GM21360 (cell line): Measurements from ENCODE around the gene TAF11L8.
"Not testable (repeated sequence)": the region's sequence is repeated elsewhere in the genome, so short reads cannot be mapped to it uniquely, and the experiment has no call there.

ENCODE experiments used
- ATAC-seq: cut with Tn5 transposase; IDR thresholded peaks from one replicate; pipeline ENCODE4 v1.9.1; 2021; ENCODE audit warnings: mild to moderate bottlenecking, moderate library complexity; ENCODE audit not compliant: unreplicated experiment

Gene TAF11L8

GRCh38 chr5:17590860-17591259 is at the start of gene TAF11L8:
Gene TAF11L8, minus strand, starts transcription at chr5:17590960.
- ATAC-seq, result not testable (repeated sequence)

DNA sequence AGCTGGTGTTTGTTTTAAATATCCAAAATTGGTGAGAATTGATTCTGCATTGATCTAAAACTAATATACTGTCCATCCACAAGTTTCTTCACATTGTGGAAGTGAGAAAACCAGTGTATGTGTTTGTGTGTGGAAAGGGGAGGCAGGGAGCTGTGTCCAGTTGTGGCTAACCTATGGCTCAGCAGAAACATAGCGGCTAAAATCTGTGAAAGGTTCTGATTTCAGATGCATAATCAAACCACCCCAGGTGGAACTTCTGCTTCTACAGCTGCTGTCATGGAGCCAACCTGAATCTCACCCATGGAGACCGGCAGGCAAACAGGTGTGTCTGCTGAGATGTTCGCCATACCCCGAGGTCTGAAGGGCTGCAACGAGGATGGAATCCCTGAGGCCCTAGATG is 43.4 kb upstream of the TAF11L8 start, which contains the start of gene TAF11L14:
Gene TAF11L14, plus strand, starts transcription at position 301 of the 400 bp plus-strand sequence.
- ATAC-seq, result no peak

DNA sequence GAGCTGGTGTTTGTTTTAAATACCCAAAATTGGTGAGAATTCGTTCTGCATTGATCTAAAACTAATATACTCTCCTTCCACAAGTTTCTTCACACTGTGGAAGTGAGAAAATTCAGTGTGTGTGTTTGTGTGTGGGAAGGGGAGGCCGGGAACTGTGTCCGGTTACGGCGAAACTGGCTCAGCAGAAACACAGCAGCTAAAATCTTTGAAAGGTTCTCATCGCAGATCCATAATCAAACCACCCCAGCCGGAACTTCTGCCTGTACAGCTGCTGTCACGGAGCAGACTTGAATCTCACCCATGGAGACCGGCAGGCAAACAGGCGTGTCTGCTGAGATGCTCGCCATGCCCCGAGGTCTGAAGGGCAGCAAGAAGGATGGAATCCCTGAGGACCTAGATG is 41.0 kb upstream of the TAF11L8 start, which contains the start of gene TAF11L13:
Gene TAF11L13, plus strand, starts transcription at position 301 of the 400 bp plus-strand sequence.
- not testable (repeated sequence) for ATAC-seq

DNA sequence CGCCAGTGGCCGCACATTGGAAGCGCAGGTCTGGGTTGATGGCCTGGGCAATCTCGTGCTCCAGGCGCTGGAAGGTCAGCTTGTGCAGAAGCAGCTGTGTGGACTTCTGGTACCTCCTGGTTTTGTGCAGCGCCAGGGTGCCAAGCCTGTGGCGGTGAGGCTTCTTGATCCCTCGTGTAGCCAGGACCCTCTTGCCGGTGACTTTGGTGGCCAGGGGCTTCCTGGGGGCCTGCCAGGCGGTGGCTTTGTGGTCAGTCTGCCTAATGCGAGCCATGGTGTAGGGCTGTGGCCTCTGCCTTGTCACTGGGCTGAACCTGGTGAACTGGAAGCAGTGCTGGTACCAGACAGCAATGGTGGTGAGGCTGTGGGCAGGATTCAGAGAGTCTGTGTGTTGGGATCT is 34.9 kb upstream of the TAF11L8 start:
- ATAC-seq, result no peak

- ATAC-seq, result no peak
These were observed 29.9 kb upstream of the TAF11L8 start for GRCh38 chr5:17620627-17621026.

- no peak for ATAC-seq
These were observed 28.6 kb upstream of the TAF11L8 start for GRCh38 chr5:17619354-17619753.

- ATAC-seq, result no peak
These were observed 24.3 kb upstream of the TAF11L8 start for GRCh38 chr5:17614872-17615605.

- ATAC-seq, result not testable (repeated sequence)
These were observed 19.3 kb upstream of the TAF11L8 start, which contains the start of gene TAF11L12 for GRCh38 chr5:17610092-17610491. Gene TAF11L12, plus strand, starts transcription at chr5:17610392.

GRCh38 chr5:17607461-17607860 is 16.7 kb upstream of the TAF11L8 start:
- ATAC-seq, result not testable (repeated sequence)

DNA sequence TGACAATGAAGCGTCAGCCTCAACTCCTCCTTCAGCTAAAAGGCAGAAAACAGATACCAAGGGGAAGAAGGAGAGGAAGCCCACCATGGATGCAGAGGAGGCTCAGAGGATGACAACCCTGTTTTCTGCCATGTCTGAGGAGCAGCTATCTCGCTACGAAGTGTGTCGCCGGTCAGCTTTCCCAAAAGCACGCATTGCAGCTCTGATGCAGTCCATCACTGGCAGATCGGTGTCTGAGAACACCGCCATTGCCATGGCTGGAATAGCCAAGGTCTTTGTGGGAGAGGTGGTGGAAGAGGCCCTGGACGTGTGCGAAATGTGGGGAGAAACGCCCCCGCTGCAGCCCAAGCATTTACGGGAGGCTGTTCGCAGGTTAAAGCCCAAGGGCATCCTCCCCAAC is 14.2 kb upstream of the TAF11L8 start:
- ATAC-seq, result no peak

DNA sequence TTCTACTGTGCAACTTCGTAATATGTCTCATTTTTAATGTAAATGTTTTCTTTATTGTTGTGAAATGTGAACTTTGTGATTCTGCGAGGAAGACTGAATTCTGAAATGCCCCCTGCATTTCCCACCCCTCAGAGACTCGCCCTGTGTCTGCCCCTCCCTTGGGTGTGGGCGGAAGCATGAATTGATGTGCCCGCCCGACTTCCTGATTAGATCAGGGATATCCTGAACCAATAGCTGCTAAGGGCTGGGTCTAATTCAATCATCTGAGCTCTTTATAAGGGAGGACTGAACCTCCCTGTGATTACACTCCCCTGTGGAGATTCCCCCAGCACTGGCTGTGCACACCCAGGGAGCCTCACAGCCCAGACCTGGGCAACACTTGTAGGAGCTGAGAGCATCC is 13.1 kb upstream of the TAF11L8 start, which contains the start of gene TAF11L11:
Gene TAF11L11, plus strand, starts transcription at position 304 of the 400 bp plus-strand sequence.
- not testable (repeated sequence) for ATAC-seq

GRCh38 chr5:17597728-17598127 is 7.0 kb upstream of the TAF11L8 start, which contains the start of gene TAF11L10:
Gene TAF11L10, minus strand, starts transcription at chr5:17597828.
- not testable (repeated sequence) for ATAC-seq

DNA sequence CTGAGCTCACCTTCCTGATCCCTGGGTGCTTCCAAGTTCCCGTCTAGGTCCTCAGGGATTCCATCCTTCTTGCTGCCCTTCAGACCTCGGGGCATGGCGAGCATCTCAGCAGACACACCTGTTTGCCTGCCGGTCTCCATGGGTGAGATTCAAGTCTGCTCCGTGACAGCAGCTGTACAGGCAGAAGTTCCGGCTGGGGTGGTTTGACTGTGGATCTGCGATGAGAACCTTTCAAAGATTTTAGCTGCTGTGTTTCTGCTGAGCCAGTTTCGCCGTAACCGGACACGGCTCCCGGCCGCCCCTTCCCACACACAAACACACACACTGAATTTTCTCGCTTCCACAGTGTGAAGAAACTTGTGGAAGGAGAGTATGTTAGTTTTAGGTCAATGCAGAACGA is 3.5 kb upstream of the TAF11L8 start, which contains the start of gene TAF11L9:
Gene TAF11L9, minus strand, starts transcription at position 140 of the 400 bp plus-strand sequence.
- not testable (repeated sequence) for ATAC-seq

DNA sequence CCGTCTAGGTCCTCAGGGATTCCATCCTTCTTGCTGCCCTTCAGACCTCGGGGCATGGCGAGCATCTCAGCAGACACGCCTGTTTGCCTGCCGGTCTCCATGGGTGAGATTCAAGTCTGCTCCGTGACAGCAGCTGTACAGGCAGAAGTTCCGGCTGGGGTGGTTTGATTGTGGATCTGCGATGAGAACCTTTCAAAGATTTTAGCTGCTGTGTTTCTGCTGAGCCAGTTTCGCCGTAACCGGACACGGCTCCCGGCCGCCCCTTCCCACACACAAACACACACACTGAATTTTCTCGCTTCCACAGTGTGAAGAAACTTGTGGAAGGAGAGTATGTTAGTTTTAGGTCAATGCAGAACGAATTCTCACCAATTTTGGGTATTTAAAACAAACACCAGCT is 5.1 kb downstream of the TAF11L8 start, which contains the start of gene TAF11L7:
Gene TAF11L7, minus strand, starts transcription at position 101 of the 400 bp plus-strand sequence.
- ATAC-seq, result not testable (repeated sequence)
